Amygdala (tissue), 56 donors: Measurements from ENCODE around the gene PDZK1.
"Not testable (repeated sequence)": the region's sequence is repeated elsewhere in the genome, so short reads cannot be mapped to it uniquely, and the experiment has no call there.

Experiments
- DNase-seq, 56 donors: peaks; one replicate each; lab custom pipeline; 2025; lab: John Stamatoyannopoulos, UW

Gene PDZK1

GRCh38 chr1:145707183-145707867, at the start of gene PDZK1:
TSS of gene PDZK1 (minus strand) at chr1:145707368. CDS start at chr1:145688021, 19,347 bp downstream.
- DNase-seq: no peak

- DNase-seq: peak in 28 of 56 donors; percentile 1 to 56 (median 20)
These were observed 44.4 kb upstream of the PDZK1 start for GRCh38 chr1:145751491-145752037.

- DNase-seq: no peak
These were observed 43.3 kb upstream of the PDZK1 start for GRCh38 chr1:145750426-145750825.

- DNase-seq: no peak
These were observed 40.5 kb upstream of the PDZK1 start for GRCh38 chr1:145747398-145748247.

- no peak for DNase-seq
These were observed 33.1 kb upstream of the PDZK1 start for GRCh38 chr1:145740269-145740668.

GRCh38 chr1:145736191-145736590, 29.0 kb upstream of the PDZK1 start:
- DNase-seq: no peak

GRCh38 chr1:145730900-145731299, 23.7 kb upstream of the PDZK1 start:
- DNase-seq: no peak

- DNase-seq: no peak
These were observed 23.3 kb upstream of the PDZK1 start for GRCh38 chr1:145730467-145730866.

- DNase-seq: no peak
These were observed 22.7 kb upstream of the PDZK1 start for GRCh38 chr1:145729666-145730436.

- no peak for DNase-seq
These were observed 22.0 kb upstream of the PDZK1 start for GRCh38 chr1:145729196-145729595.

GRCh38 chr1:145726193-145726592, 19.0 kb upstream of the PDZK1 start:
- not testable (repeated sequence) for DNase-seq

- peak in 47 of 56 donors; percentile 3 to 76 (median 31) for DNase-seq
These were observed 13.9 kb upstream of the PDZK1 start for GRCh38 chr1:145720878-145721671.

GRCh38 chr1:145720556-145720877, 13.3 kb upstream of the PDZK1 start:
- no peak for DNase-seq

- DNase-seq: no peak
These were observed 12.3 kb upstream of the PDZK1 start, which contains the start of gene CD160 for GRCh38 chr1:145719230-145720079. TSS of gene CD160 (plus strand) at chr1:145719499. CDS start at chr1:145728328, 8,829 bp downstream.

GRCh38 chr1:145718465-145718864, 11.3 kb upstream of the PDZK1 start:
- not testable (repeated sequence) for DNase-seq

GRCh38 chr1:145717833-145718232, 10.7 kb upstream of the PDZK1 start:
- DNase-seq: no peak

GRCh38 chr1:145716641-145717345, 9.6 kb upstream of the PDZK1 start:
- no peak for DNase-seq

- DNase-seq: no peak
These were observed 7.5 kb upstream of the PDZK1 start for GRCh38 chr1:145714524-145715111.
